ENCODE measurements around the gene STRBP.

STRBP gene

DNA sequence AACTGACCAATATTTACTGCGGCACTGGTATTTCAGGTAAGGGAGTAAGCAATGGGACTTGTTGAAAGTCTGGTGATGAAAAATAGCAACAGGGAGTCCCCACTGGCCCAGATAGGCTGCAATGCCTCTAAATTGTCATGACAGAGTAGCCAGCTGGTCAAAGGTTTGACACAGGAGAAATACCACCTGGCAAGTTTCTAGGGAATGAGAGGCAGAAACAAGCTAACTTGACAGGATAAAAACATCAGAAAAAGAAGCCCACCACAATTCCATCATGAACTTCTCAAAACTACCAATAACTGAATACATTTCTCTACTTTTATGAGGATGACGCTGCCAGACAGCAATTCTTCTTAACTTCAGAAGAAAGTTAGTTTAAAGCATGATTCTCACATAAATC lies 99.8 kb downstream of the STRBP start:
- TF ChIP-seq, protein P1, sequence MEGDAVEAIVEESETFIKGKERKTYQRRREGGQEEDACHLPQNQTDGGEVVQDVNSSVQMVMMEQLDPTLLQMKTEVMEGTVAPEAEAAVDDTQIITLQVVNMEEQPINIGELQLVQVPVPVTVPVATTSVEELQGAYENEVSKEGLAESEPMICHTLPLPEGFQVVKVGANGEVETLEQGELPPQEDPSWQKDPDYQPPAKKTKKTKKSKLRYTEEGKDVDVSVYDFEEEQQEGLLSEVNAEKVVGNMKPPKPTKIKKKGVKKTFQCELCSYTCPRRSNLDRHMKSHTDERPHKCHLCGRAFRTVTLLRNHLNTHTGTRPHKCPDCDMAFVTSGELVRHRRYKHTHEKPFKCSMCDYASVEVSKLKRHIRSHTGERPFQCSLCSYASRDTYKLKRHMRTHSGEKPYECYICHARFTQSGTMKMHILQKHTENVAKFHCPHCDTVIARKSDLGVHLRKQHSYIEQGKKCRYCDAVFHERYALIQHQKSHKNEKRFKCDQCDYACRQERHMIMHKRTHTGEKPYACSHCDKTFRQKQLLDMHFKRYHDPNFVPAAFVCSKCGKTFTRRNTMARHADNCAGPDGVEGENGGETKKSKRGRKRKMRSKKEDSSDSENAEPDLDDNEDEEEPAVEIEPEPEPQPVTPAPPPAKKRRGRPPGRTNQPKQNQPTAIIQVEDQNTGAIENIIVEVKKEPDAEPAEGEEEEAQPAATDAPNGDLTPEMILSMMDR (IDR thresholded peaks at IDR 0.05) = no peak
- no peaks in the 10 kb centered on the region for H3K4me1 ChIP-seq
- no peak overlapping the region for H3K27ac ChIP-seq
- no peak overlapping the region for H3K4me3 ChIP-seq (ENCODE audit: low read depth, low read length)
- peaks cover 6% of the 10 kb centered on the region for H3K79me2 ChIP-seq
- H3K36me3 ChIP-seq (ENCODE audit: control insufficient read depth, insufficient read depth, low read length) = no peaks in the 10 kb centered on the region
- no peak overlapping the region for H3K9ac ChIP-seq
- no peaks in the 10 kb centered on the region for H3K27me3 ChIP-seq (ENCODE audit: control insufficient read depth, insufficient read depth, low read length)
- H2AFZ ChIP-seq = no peak overlapping the region
- no peaks in the 10 kb centered on the region for H3K9me3 ChIP-seq (ENCODE audit: control insufficient read depth, low read length)
- no peak overlapping the region for H3K4me2 ChIP-seq (ENCODE audit: low read length)

- TF ChIP-seq, protein P1 (IDR thresholded peaks at IDR 0.05) = no peak
- no peak overlapping the region for H3K4me2 ChIP-seq (ENCODE audit: low read length)
- no peak overlapping the region for H3K9ac ChIP-seq
- H3K4me3 ChIP-seq (ENCODE audit: low read depth, low read length) = no peak overlapping the region
- no peaks in the 10 kb centered on the region for H3K4me1 ChIP-seq
- H3K36me3 ChIP-seq (ENCODE audit: control insufficient read depth, insufficient read depth, low read length) = no peaks in the 10 kb centered on the region
- no peak overlapping the region for H2AFZ ChIP-seq
- H3K27ac ChIP-seq = no peak overlapping the region
- H3K27me3 ChIP-seq (ENCODE audit: control insufficient read depth, insufficient read depth, low read length) = no peaks in the 10 kb centered on the region
- H3K9me3 ChIP-seq (ENCODE audit: control insufficient read depth, low read length) = no peaks in the 10 kb centered on the region
- H3K79me2 ChIP-seq = peaks cover 6% of the 10 kb centered on the region
These were observed 100.9 kb downstream of the STRBP start for GRCh38 chr9:123167474-123167873.

GRCh38 chr9:123165813-123166212 lies 102.6 kb downstream of the STRBP start:
- no peak overlapping the region for H3K27ac ChIP-seq
- peaks cover 3% of the 10 kb centered on the region for H3K79me2 ChIP-seq
- H3K9me3 ChIP-seq (ENCODE audit: control insufficient read depth, low read length) = no peaks in the 10 kb centered on the region
- H3K4me2 ChIP-seq (ENCODE audit: low read length) = no peak overlapping the region
- TF ChIP-seq, protein P1 (IDR thresholded peaks at IDR 0.05) = no peak
- no peaks in the 10 kb centered on the region for H3K27me3 ChIP-seq (ENCODE audit: control insufficient read depth, insufficient read depth, low read length)
- H3K9ac ChIP-seq = no peak overlapping the region
- H3K4me3 ChIP-seq (ENCODE audit: low read depth, low read length) = no peak overlapping the region
- H2AFZ ChIP-seq = no peak overlapping the region
- H3K36me3 ChIP-seq (ENCODE audit: control insufficient read depth, insufficient read depth, low read length) = no peaks in the 10 kb centered on the region
- no peaks in the 10 kb centered on the region for H3K4me1 ChIP-seq

- TF ChIP-seq, protein P1 (IDR thresholded peaks at IDR 0.05) = no peak
- no peak overlapping the region for H3K9ac ChIP-seq
- H3K4me2 ChIP-seq (ENCODE audit: low read length) = no peak overlapping the region
- H3K79me2 ChIP-seq = peaks cover 3% of the 10 kb centered on the region
- H3K4me1 ChIP-seq = no peaks in the 10 kb centered on the region
- no peaks in the 10 kb centered on the region for H3K27me3 ChIP-seq (ENCODE audit: control insufficient read depth, insufficient read depth, low read length)
- H3K36me3 ChIP-seq (ENCODE audit: control insufficient read depth, insufficient read depth, low read length) = no peaks in the 10 kb centered on the region
- H3K4me3 ChIP-seq (ENCODE audit: low read depth, low read length) = no peak overlapping the region
- H3K9me3 ChIP-seq (ENCODE audit: control insufficient read depth, low read length) = no peaks in the 10 kb centered on the region
- H2AFZ ChIP-seq = no peak overlapping the region
- H3K27ac ChIP-seq = no peak overlapping the region
These were observed 104.1 kb downstream of the STRBP start for GRCh38 chr9:123164285-123164684.

- Histone ChIP-seq H3K79me2 (peaks cover 3% of the 10 kb centered on the region), H3K9ac (no peak overlapping the region), H3K9me3 (ENCODE audit: control insufficient read depth, low read length) (no peaks in the 10 kb centered on the region), H3K27ac (no peak overlapping the region), H3K4me3 (ENCODE audit: low read depth, low read length) (no peak overlapping the region), H3K4me1 (no peaks in the 10 kb centered on the region), H3K4me2 (ENCODE audit: low read length) (no peak overlapping the region), H3K36me3 (ENCODE audit: control insufficient read depth, insufficient read depth, low read length) (no peaks in the 10 kb centered on the region), H3K27me3 (ENCODE audit: control insufficient read depth, insufficient read depth, low read length) (no peaks in the 10 kb centered on the region), H2AFZ (no peak overlapping the region)
- TF ChIP-seq, protein P1 (IDR thresholded peaks at IDR 0.05) = no peak
These were observed 105.5 kb downstream of the STRBP start for GRCh38 chr9:123162791-123163345.

Measured in parathyroid adenoma (tissue), 2 donors.